Glutamatergic neuron (in vitro differentiated cells): ENCODE results near the gene MARK3. TPM values are rescaled to one million over a fixed set of nuclear protein-coding genes. Genes with fewer than 3 reads are reported as not detected.

Source experiments
- DNase-seq: peaks from one replicate; pipeline ENCODE4 v3.0.0; 2022
- H3K27ac Mint-ChIP-seq: one replicate; pipeline ENCODE4 v1.8.0; 2020; ENCODE audit warnings: mild to moderate bottlenecking, mixed read lengths, inconsistent platforms; ENCODE audit not compliant: unreplicated experiment
- H3K27me3 Mint-ChIP-seq: one replicate; pipeline ENCODE4 v1.8.0; 2020; ENCODE audit warnings: mild to moderate bottlenecking, moderate library complexity, mixed read lengths, inconsistent platforms; ENCODE audit not compliant: unreplicated experiment
- H3K36me3 Mint-ChIP-seq: one replicate; pipeline ENCODE4 v1.8.0; 2020; ENCODE audit warnings: mild to moderate bottlenecking, mixed read lengths, inconsistent platforms; ENCODE audit not compliant: unreplicated experiment
- H3K4me1 Mint-ChIP-seq: one replicate; pipeline ENCODE4 v1.8.0; 2020; ENCODE audit warnings: mild to moderate bottlenecking, low read depth, mixed read lengths, inconsistent platforms; ENCODE audit not compliant: unreplicated experiment
- H3K4me3 Mint-ChIP-seq: one replicate; pipeline ENCODE4 v1.8.0; 2020; ENCODE audit warnings: mild to moderate bottlenecking, mixed read lengths, inconsistent platforms; ENCODE audit not compliant: unreplicated experiment
- H3K9me3 Mint-ChIP-seq: one replicate; pipeline ENCODE4 v1.8.0; 2020; ENCODE audit warnings: mild to moderate bottlenecking, moderate library complexity, mixed read lengths, inconsistent platforms; ENCODE audit not compliant: unreplicated experiment
- CTCF ChIP-seq: fragments of 200-600 bp; sonication (generic); IDR thresholded peaks from one replicate; pipeline ENCODE4 v1.5.0; 2021; ENCODE audit not compliant: partially characterized antibody, unreplicated experiment
- total RNA-seq: library from RNA; stranded (reverse); fragmentation: NEBNext Ultra II Directional; extraction: Animal tissue kit (Norgen Biotek cat#: 25700); gene quantifications from one replicate; pipeline ENCODE4 v1.2.1, GENCODE V29; 2021; ENCODE audit not compliant: unreplicated experiment

Gene MARK3
- total RNA-seq, 1 donor from 2014 or later, result 110 TPM

GRCh38 chr14:103550451-103551337 is 165.5 kb downstream of the MARK3 start:
- no peak for DNase-seq
- Mint-ChIP-seq H3K4me3 (no peak overlapping the region), H3K27me3 (peaks cover 10% of the 10 kb centered on the region), H3K27ac (no peak overlapping the region), H3K36me3 (no peaks in the 10 kb centered on the region), H3K4me1 (peaks cover 16% of the 10 kb centered on the region), H3K9me3 (peaks cover 3% of the 10 kb centered on the region)
- TF ChIP-seq CTCF, result no peak

DNA sequence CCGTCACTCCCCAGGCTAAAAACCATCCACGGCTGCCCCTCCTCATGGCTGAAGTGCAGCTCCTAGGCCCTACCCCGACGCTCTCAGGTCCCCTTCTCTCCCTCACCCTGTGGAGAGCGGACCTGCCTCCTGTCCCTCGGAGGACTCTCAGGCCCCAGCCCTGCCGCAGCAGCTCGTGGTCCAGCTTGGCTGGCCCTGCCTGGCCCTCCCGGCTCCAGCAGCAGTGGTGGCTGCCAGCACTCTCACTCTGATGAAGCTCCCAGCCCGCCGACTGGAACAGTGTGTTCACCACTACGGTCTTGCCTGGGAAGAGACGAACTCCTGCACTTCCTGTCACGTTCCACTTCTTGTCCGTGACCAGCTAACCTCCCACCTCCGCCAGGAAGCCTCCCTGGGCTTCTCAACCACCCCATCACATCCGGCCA is 166.1 kb downstream of the MARK3 start:
- Mint-ChIP-seq H3K9me3 (peaks cover 3% of the 10 kb centered on the region), H3K27ac (no peak overlapping the region), H3K4me1 (peaks cover 14% of the 10 kb centered on the region), H3K27me3 (peaks cover 10% of the 10 kb centered on the region), H3K4me3 (no peak overlapping the region), H3K36me3 (no peaks in the 10 kb centered on the region)
- no peak for TF ChIP-seq CTCF
- no peak for DNase-seq

GRCh38 chr14:103552011-103552845 is 167.0 kb downstream of the MARK3 start:
- H3K27me3 Mint-ChIP-seq, result peaks cover 8% of the 10 kb centered on the region
- no peaks in the 10 kb centered on the region for H3K36me3 Mint-ChIP-seq
- H3K4me3 Mint-ChIP-seq, result no peak overlapping the region
- peaks cover 15% of the 10 kb centered on the region for H3K4me1 Mint-ChIP-seq
- peaks cover 3% of the 10 kb centered on the region for H3K9me3 Mint-ChIP-seq
- no peak overlapping the region for H3K27ac Mint-ChIP-seq
- no peak for DNase-seq
- no peak for TF ChIP-seq CTCF

DNA sequence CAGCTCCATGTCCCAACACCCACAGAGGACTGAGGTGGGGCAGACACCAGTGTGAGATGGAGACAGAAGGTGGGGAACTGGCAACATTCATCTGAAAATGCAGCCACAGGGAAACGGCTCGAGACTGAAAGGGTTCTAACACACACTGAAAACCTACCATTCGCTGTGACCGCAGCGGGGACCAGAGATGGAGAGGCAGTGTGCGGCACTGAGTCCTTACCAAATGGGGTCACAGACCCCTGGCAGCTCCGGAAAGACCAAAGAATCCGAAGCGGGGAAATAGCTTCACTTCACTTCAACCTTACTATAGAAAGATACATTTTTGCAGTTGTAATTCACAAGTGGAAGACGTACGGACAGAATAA is 167.6 kb downstream of the MARK3 start:
- Mint-ChIP-seq H3K4me3 (no peak overlapping the region), H3K27me3 (peaks cover 6% of the 10 kb centered on the region), H3K36me3 (no peaks in the 10 kb centered on the region), H3K9me3 (peaks cover 1% of the 10 kb centered on the region), H3K27ac (peak overlapping the region; percentile 52), H3K4me1 (peaks cover 16% of the 10 kb centered on the region)
- no peak for DNase-seq
- TF ChIP-seq CTCF, result no peak

Other genes starting within 250 kb of the MARK3 start
- 232 TPM for gene EIF5, start 51.2 kb upstream of the MARK3 start, total RNA-seq
- 2,561 TPM for gene CKB, start 137.4 kb downstream of the MARK3 start, total RNA-seq
- gene TRMT61A, start 143.8 kb downstream of the MARK3 start, total RNA-seq, result 7.8 TPM
- gene BAG5, start 177.2 kb downstream of the MARK3 start, total RNA-seq, result 34.4 TPM
- 54.9 TPM for gene COA8, start 177.5 kb downstream of the MARK3 start, total RNA-seq
- 975 TPM for gene KLC1, start 243.8 kb downstream of the MARK3 start, total RNA-seq